OCI-M1 (cell line): ENCODE data around the gene ALDH3A1.

Experiments used
- DNase-seq: peaks from one replicate; lab custom pipeline; 2025; lab: John Stamatoyannopoulos, UW

The ALDH3A1 gene

DNA sequence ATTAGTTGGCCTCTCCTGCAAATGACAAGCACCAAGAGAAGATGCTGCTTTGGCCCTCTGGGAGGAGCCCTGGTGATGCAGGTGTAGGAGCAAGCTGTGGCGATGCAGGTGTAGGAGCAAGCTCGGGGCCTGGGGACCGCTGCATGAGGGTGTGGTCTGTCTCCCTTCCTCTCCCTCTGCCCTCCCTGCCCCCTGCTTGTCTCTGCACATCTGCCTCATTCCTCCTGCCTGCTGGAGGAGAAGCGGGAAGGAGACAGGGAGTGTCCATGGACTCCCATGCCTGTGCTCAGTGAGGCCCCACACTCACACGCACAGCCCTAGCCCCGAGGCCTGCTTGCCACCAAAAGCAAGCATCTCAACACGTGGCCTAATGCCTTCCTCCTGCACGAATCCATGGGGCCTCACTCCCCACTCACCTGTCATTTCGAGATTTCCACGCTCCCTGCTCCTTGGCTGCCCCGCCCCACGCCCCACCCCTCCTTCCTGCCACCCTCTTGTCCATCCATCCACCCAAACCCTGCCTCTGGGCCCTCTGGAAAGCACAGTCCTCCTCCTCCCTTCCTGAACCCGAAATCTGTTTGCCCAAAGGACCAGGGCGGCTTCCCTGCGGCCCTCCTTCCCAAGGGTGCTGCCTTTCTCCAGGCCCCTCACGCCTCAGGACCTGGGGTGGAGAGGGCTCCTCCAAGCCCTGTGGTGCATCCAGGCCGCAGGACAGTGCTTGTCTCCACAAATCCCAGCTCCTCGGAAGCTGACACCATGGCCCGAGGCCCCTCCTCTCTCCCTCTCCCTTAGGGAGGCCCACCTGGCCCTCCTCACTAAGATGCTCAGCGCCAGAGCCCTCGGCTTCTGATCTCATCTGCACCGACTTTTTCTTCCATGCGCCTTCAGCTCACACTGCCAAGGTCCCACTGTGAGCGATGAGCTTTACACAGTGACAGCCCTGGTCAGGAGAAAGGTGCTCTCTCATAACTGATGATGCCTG is 11.8 kb upstream of the ALDH3A1 start:
- no peak for DNase-seq

DNA sequence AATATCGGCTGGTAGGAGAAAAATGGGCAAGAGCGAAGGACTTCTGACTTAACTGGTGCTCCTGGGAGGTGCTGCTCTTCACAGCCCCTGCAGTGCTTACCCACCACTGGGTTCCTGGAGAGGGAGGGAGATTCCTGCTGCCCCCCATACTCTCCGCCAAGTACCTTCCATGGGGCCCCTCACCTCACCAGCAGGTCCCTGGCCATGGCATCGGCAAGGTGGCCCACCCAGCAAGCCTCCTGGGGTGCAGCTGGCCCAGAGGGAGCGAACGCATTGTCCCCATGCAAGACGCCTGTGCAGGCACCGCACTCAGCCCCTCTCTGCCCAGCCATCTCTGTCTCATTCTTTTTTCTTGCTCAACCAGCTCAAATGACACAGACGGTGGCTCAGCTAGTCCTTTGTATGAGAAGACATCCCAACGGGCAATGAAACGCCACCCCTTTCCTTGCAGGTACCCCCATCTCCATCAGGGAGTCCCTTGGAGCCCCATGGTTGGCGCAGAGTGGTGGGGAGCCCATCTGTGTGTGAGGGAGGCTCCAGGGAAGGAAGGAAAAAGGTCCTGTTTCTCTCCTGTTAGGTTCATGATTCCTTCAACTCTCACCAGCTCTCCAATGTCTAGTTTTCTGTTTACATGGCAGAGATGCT is 9.6 kb upstream of the ALDH3A1 start:
- no peak for DNase-seq

DNA sequence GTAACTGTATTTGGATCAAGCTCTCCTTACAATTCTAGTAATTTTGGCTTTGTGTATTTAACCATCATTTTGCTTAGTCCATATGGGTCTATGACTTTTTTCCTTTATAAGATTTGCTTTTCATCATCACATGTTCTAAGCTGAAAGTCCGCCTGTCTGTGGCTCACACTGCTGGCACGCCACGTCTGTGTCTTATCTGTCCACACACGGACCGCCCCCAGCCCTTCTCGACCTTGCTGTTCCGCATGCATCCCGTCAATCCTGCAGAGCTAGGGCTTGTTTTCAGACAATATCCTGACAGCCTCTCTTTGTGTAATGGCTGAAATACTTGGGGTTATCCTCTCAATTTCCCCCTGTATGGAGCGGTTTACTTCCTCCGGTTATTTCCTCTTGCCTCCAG is 8.4 kb upstream of the ALDH3A1 start:
- DNase-seq: peak; percentile 51

DNA sequence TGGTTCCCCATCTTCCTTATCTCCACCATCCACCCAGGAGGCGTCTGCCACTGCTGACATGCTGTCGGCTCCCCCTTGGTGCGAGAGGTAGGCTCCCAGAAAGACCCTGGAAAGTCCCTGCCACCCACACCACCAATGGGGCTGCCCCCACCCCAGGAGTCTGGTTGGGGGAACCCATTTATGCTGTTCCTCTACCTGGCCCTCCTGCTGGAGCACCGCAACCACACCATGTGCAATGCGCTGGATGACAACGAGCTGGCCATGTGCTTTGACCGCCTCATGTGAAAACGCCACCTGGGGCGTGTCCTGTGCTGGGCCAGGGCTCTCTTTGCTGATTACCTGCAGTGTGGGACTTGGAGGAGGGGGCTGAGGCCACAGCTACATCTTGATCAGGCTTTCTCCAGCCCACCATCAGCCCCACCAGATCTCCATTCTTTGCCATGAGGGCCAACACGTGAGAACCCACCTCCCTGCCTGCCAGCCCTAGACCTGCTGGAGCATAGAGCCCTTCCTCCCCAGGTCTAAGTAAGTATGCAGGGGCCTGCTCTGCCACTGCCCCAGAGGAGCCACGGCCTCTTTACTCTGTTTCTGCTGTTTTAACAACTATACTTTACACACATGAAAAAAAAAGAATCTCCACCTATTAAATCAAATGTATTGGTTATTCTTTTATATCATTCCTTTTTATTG is 7.9 kb upstream of the ALDH3A1 start:
- no peak for DNase-seq

DNA sequence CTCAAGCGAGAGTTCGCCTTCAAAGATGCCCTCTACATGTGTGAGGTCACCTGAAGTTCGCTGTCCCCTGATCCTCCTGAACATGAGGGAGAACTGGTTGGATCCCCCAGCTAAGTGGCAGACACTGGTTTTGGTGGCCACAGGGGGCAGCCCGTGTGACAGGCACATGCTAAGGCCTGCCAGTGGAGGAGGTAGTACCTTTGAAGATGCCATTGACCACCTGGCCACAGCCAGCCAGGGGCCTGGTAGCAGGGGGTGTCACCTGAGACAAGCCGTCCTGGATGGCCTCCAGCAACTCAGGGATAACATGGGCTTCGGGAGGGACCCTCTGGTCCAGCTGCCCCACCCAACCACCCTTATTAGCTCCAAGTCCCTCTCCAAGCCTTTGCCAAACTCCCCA is 7.3 kb upstream of the ALDH3A1 start:
- DNase-seq: no peak

DNA sequence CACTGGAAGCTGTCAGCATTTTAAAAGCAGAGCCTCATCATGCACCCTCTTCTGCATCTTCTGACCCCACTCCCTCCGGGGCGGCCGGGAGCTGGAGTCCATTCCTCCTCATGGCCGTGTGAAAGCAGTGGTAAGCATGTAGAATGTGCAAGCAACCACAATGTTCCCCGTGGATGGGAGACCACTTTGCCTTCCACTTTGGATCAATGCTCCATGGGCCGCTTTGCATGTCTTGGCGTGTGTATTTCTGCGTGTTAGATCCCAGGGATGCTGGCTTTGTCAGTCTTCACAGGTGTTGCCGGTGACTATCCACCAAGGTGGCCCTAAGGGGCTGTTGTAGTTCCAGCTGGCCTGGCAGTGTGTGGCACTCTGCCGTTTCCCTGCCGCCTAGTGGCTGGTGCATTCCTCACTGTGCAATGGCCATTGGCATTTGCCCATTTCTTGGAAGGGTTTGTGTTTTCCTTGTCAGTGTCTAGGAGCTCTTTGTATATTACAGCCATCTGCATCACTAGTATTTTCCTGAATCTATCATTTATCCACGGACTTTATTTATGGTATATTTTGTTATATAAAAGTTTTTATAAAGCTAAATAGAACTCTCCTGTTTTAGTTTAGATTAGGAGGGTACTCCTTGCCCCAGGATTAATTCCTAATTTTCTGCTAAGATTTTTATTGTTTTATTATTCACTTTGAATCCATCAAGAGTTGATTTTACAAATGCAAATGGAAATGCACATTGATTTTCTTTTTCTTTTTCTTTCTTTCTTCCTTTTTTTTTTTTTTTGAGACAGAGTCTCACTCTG is 5.8 kb upstream of the ALDH3A1 start:
- DNase-seq: no peak

DNA sequence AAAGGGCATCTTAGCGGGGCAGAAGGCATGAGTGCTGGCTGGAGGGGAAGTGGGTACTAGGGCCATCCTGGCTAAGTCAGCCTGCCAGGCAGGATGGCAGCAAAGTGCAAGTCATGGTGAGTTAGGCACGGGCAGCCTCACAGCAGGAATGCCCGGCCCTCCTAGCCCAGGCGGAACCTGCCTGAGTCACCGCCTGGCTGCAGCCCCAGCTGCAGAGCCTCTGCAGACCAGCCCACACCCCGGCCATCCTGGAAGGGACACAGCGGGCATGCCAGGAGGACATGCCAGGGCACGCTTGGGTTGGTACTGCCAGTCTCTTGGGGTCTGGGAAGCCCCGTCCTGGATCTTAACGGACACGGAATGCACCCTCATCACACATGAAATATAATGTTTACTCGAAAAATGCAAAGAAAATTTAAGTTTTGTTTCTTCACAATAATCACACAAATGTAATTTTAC is 5.0 kb upstream of the ALDH3A1 start:
- no peak for DNase-seq

DNA sequence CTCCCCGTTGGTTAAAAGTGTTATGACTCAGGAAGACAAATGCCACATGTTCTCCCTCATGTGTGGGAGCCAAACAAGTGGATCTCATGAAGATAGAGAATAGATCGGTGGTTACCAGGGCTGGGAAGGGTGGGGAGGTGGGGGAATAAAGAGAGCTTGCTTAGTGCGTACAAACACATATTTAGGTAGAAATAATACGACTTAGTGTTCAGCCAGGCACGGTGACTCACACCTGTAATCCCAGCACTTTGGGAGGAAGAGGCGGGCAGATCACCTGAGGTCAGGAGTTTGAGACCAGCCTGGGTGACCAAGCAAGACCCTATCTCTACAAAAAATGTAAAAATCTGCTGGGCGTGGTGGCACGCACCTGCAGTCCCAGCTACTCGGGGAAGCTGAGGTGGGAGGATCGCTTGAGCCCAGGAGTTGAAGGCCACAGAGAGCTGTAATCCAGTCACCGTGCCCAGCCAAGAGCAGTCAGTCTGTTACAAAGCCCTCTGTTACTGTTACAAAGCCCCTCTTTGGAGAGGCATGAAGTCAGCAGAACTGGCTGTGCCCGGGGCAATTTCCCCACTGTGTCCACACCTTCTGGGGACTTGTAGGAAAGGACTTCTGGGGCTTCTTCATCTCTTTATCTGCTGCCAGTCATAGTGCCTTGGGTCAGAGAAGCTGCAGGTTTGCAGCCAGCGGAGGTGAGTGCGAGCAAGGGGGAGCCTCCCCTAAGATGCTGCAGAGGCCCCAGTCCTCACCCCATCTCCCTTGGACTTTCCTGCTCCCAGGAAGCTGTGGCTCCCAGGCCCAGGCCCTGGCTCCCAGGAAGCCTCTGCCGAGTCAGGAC is 4.3 kb upstream of the ALDH3A1 start:
- no peak for DNase-seq

DNA sequence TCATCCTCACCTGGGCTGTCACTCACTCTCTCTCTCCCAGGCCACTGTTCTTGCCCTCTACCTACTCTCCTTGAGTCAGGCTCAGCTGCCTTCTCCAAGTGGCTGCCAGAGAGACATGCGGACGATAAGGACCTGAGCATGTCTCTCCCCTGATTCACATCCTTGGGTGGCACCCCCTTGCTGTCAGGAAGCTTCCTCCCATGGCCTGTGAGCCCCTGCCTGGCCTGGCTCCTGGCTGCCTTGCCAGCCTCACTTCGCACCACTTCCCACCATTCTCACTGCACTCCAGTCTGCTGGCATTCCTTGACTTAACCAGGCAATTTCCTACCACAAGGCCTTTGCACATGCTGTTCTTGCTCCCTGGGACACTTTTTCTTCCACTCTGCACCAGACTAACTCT is 2.7 kb upstream of the ALDH3A1 start:
- no peak for DNase-seq

DNA sequence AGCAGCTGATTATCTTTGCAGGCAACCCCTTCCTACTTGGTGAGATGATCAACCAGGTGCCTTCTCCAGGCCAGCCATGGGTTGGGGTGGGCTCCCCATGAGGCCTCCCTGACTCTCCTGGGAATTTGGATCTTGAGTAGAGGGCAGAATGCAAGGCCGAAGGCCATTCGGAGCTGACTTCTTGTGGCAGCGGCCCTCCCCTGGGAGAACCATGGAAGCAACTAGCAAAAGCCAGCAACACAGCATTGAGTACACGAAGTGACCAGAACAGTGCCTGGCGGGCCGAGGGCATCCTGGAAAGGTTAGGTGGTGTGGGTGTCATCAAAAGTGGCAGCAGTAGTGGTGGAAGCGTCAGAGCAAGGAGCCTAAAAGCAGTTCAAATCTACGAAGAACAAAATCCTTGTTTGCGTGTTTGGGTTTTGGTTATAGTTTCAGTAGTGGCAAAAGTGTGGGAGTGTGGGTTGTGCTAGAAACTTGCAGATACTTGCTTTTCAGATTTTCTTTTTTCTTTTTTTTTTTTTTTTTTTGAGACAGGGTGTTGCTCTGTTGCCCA is 2.0 kb upstream of the ALDH3A1 start:
- no peak for DNase-seq

DNA sequence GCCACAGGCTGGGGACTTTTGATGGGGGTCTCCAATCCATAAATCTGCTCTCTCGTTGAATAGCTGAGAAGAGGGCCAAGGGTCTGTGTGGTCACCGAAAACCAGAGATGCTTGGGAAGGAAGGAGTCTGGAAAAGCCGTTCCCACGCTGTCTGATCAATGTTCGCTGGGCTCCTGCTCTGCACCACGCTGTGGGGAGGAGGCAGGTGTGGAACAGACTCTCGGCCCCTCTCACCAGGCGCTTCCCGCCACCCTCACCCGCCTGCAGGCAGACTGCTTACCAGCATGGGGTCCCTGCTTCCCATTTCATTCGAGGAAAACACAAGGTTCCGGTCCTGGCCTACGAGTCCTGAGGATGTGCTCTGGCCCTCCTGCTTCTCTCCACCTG is 702 bp upstream of the ALDH3A1 start:
- no peak for DNase-seq

DNA sequence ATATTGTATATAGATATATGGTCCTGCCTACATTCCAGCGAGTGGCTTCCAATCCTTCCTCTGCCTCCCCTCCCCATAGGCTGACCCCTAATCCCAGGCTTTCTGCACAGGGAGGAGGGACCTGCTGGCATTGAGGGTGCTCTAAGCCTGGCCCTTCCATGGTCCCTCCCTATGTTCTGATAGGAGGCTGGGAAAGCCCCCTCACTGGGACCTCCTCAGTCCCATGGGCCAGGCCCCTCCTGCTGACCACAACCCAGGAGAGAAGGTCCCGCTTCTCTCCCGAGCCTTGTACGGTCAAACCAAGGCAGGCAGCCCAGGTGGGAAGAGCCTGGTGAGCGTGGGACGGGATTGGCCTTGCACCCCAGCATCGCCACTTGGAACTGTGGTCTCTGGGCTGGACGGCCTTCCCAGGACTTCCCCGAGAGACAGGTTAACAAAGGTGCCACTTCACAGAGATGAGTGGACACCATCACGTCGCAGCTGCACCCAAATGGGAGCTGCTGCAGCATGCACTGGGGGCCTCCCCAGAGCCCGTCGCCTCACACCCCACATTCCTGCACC is 859 bp downstream of the ALDH3A1 start:
- no peak for DNase-seq

DNA sequence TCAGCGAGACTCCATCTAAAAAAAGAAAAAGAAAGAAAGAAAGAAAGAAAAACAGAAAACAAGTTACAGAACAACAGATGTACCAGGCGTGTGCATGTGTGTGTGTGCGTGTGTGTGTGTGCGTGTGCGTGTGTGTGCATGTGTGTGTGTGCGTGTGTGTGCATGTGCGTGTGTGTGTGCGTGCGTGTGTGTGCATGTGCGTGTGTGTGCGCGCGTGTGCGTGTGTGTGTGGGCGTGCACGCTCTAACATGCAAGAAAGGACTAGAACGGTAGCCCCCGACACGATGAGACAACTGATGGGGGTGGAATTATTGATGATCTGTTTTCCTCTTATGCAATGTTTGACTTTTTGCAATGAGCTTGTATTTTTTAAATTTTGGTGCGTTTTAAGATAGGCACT is 1.6 kb downstream of the ALDH3A1 start:
- no peak for DNase-seq

DNA sequence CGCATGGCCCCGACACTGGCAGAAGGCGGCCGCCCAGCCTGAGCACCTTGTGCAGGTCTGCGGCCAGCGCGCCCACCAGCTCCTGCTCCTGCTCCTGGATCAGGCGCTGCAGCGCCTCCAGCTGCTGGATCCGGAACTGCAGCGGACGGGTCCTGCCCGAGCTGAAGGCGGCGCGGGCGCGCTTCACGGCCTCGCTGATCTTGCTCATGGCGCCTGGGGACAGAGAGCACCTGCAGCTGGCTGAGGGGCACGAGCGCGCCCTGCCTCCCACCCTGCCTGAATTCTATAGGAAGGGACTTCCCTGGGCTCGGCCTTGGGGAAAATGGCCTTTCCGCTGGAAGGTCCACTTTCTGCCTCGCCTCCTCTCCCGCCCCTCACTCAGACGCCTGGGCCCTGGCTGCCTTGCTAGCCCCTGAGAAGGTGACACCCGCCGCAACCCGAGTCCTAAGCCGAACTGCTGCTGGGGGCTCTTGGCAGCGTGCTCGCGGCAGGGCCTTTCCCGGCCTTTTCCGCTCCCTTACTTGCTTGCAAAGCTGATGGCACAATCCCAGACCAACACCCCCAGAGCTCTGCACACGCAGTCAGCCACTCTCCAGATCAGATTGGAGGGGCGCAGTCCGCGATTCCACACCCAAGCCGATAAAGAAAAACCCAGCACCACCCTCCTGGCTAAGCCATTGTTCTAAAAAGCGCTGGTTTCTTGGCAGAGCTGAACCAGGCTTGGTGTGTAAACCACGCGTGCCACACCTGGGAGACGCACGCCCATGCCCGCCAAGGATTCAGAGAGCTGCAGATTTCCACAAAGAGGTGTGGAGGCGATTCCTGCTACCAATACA is 3.0 kb downstream of the ALDH3A1 start:
- peak; percentile 60 for DNase-seq

DNA sequence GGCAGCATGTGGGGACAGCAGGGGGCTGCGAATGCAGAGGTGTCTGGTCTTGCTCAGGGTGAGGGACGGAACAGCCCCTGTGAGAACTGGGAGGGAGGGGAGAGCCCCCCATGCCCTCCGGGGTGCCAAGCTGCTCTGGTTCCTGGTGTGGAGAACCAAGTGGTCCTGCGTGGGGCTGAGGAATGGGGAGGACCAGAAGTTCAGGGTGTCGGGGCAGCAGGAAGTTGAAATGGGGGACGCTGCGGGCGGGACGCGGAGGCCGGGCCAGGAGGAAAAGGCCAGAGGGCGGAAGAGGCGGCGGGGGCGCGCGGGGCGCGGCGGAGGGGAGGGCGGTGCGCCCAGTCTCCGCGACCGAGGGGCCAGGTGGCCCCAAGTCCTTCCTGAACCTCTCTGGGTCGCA is 3.6 kb downstream of the ALDH3A1 start:
- no peak for DNase-seq

DNA sequence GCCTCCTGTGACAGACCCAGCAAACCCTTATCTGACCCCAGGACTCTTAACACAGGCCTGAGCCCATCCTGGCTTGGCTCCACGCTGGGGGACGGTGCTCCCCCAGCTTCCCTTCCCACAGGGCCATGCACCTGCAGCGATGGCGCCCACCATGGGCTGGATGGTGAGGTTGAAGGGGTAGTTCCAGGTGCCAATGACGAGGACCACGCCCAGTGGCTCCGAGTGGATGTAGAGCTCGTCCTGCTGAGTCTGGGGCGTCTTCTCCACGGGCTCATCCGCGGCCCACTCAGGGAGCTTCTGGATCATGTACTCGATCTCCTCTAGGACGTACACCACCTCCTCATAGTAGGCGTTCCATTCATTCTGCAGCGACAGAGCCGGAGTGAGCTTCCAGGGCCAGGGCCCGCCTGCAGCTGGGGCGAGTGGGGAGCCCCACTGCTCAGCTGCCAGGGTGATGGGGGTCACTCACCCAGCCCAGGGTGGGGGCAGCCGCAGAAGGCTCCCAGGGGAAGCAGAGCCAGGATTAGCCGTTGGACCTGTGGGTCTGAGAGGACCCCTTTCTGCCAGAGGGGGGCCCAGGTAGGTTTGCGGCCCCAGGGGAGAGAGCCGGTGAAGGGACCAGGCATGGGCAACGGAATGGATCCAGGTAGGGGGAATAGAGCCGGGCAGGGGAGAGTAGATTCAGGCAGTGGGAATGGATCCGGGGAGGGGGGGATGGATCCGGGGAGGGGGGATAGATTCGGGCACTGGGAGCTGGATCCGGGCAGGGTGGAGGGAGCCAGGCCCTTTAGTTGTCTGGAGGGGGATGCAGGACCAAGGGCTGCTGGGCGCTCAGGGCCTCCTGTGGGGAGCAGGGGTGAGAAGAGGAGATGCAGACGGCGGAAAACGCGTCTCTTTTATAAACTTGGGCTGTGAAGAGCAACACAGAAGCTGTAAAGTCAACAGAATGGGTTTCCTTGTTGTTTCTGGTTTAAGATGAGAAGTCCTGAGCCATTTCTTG is 4.7 kb downstream of the ALDH3A1 start:
- no peak for DNase-seq

DNA sequence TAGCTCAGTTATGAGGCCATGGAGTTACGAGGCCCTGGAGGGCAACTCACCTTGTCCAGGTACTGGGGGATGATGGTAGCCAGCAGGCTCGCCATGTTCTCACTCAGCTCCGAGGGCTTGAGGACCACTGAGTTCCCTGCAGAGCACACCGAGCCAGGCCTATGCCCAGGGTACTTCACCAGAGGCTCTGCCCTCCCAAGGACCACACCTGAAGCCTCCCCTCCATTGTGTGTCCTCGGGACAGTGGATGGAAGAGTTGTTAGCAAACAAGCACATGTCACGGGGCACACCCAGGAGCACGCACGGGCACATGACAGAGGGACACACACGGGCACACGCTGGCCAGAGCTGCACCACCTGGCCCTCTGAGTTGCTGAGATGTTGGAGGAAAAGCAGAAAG is 5.6 kb downstream of the ALDH3A1 start:
- DNase-seq: no peak

DNA sequence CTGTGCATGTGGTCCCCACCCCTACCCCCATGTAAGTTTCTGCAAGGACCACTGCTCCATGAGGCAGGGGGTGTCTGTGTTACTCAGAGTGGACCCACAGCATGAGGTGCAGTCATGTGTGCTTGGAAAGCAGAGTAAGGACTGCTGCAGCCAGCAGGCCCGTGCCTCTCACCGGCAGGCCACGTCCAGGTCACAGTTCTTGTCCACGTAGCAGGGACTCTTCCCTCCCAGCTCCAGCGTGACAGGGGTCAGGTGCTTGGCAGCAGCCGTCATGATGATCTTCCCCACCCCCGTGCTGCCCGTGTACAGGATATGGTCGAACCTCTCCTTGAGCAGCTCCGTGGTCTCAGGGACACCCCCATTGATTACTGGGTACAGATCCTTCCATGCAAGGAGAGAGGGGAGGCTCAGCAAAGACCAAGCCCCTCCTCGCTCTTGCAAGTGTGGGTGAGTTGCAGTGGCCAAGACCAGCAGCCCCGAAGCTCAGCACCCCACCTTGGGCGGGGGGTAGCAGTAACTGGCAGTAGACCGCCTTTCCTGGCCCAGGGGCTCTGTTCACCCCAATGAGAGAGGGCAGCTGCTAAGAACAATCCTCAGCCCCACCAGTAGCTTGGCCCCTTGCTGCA is 6.2 kb downstream of the ALDH3A1 start:
- DNase-seq: no peak
